Measurements from ENCODE around the gene GLT6D1.

Gene GLT6D1

GRCh38 chr9:135584934-135585333, 54.4 kb downstream of the GLT6D1 start:
- TF ChIP-seq CTCF (IDR thresholded peaks at IDR 0.05; ENCODE audit: low read length, missing control alignments), result no peak
- no peak overlapping the region for H3K4me3 ChIP-seq (replicated peaks; ENCODE audit: low read depth, low read length)
- peak; percentile 58 for DNase-seq (ENCODE audit: low read depth)

GRCh38 chr9:135584371-135584770, 55.0 kb downstream of the GLT6D1 start:
- no peak overlapping the region for H3K4me3 ChIP-seq (replicated peaks; ENCODE audit: low read depth, low read length)
- no peak for DNase-seq (ENCODE audit: low read depth)
- no peak for TF ChIP-seq CTCF (IDR thresholded peaks at IDR 0.05; ENCODE audit: low read length, missing control alignments)

- DNase-seq (ENCODE audit: low read depth), result no peak
- TF ChIP-seq CTCF (IDR thresholded peaks at IDR 0.05; ENCODE audit: low read length, missing control alignments), result no peak
- H3K4me3 ChIP-seq (replicated peaks; ENCODE audit: low read depth, low read length), result no peak overlapping the region
Measured at GRCh38 chr9:135583688-135584011, 55.7 kb downstream of the GLT6D1 start.

GRCh38 chr9:135582966-135583687, 56.2 kb downstream of the GLT6D1 start:
- TF ChIP-seq CTCF (IDR thresholded peaks at IDR 0.05; ENCODE audit: low read length, missing control alignments), result no peak
- no peak for DNase-seq (ENCODE audit: low read depth)
- no peak overlapping the region for H3K4me3 ChIP-seq (replicated peaks; ENCODE audit: low read depth, low read length)

- no peak for TF ChIP-seq CTCF (IDR thresholded peaks at IDR 0.05; ENCODE audit: low read length, missing control alignments)
- no peak for DNase-seq (ENCODE audit: low read depth)
- no peak overlapping the region for H3K4me3 ChIP-seq (replicated peaks; ENCODE audit: low read depth, low read length)
Measured at GRCh38 chr9:135582541-135582940, 56.8 kb downstream of the GLT6D1 start.

- no peak overlapping the region for H3K4me3 ChIP-seq (replicated peaks; ENCODE audit: low read depth, low read length)
- DNase-seq (ENCODE audit: low read depth), result no peak
- no peak for TF ChIP-seq CTCF (IDR thresholded peaks at IDR 0.05; ENCODE audit: low read length, missing control alignments)
Measured at GRCh38 chr9:135581636-135582426, 57.5 kb downstream of the GLT6D1 start.

All from fibroblast of pulmonary artery (primary cell).